Measurements from ENCODE around the gene KIAA0513.

Gene KIAA0513

DNA sequence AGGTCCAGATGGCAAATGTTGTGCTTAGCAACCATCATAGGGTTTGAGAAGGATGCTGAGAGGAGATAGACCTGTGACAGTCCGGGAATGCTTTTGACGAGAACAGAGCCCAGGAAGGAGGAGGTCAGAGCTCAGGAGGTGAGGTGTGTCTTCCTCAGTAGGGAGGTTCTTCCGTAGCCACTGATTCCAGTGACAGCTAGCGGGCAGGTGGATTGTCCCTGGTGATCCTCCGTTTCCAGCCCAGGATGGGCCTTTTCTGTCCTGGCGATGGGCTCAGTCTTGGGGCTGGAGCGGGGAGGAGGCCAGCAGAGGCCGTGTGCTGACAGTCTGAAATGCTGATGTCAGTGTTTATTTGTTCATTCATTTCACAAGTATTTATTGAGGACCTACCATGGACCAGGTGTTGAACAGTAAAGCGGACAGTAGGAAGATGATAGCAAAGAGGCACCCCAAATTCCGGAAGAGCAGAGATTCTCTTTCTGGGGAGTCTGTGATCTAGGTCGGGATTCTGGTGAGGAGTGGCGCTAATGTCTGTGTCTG is 38.8 kb downstream of the KIAA0513 start:
- H3K36me3 Mint-ChIP-seq (ENCODE audit: insufficient read depth) = peaks cover 1% of the 10 kb centered on the region
- no peak overlapping the region for H3K4me3 Mint-ChIP-seq
- peaks cover 0 to 4% of the 10 kb centered on the region in 2 donors for H3K4me1 Mint-ChIP-seq (ENCODE audit: low read depth in 2 of 2)
- ATAC-seq (replicated peaks) (no peak), DNase-seq (no peak)
- H3K9me3 Mint-ChIP-seq = no peaks in the 10 kb centered on the region
- H3K27ac Mint-ChIP-seq = no peak overlapping the region
- no peaks in the 10 kb centered on the region for H3K27me3 Mint-ChIP-seq

DNA sequence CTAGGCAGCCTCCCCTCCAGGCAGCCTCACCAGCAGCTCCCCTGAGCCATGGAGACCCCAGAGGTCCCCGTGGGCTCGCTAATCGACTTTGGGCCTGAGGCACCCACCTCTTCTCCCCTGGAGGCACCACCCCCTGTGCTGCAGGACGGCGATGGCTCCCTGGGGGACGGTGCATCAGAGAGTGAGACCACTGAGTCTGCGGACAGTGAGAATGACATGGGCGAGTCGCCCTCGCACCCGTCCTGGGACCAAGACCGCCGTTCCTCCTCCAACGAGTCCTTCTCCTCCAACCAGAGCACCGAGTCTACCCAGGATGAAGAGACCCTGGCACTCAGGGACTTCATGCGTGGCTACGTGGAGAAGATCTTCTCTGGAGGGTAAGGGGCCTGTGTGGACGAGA is 39.4 kb downstream of the KIAA0513 start:
- Mint-ChIP-seq H3K4me3 (no peak overlapping the region), H3K27ac (peak overlapping the region in 1 of 2 donors; percentile 35), H3K4me1 (ENCODE audit: low read depth in 2 of 2) (peaks cover 0 to 4% of the 10 kb centered on the region in 2 donors), H3K9me3 (no peaks in the 10 kb centered on the region), H3K36me3 (ENCODE audit: insufficient read depth) (peaks cover 3% of the 10 kb centered on the region), H3K27me3 (no peaks in the 10 kb centered on the region)
- DNase-seq (no peak), ATAC-seq (replicated peaks) (no peak)

DNA sequence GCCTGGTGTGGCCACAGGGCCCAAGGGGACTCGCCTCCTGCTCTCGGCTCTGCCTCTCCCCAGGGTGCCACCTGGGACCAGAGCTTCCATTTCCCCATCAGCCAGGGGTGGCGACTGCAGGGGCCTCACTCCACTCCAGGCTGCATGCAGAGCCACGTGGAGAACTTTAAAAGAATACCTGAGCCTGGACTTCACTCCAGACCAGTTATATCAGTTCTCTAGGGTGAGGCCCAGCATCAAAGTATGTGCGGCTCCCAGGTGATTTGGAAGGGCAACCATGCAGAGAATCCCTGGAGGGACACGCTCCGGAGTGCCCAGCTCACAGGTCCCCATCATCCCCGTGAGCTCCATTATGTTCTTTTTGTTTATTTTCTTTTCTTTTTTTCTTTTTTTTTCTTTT is 39.8 kb downstream of the KIAA0513 start:
- H3K4me3 Mint-ChIP-seq = no peak overlapping the region
- H3K27ac Mint-ChIP-seq = peak overlapping the region in 1 of 2 donors; percentile 35
- peaks cover 3% of the 10 kb centered on the region for H3K36me3 Mint-ChIP-seq (ENCODE audit: insufficient read depth)
- peaks cover 0 to 4% of the 10 kb centered on the region in 2 donors for H3K4me1 Mint-ChIP-seq (ENCODE audit: low read depth in 2 of 2)
- H3K27me3 Mint-ChIP-seq = no peaks in the 10 kb centered on the region
- H3K9me3 Mint-ChIP-seq = no peaks in the 10 kb centered on the region
- no peak for DNase-seq
- ATAC-seq (replicated peaks) = no peak

DNA sequence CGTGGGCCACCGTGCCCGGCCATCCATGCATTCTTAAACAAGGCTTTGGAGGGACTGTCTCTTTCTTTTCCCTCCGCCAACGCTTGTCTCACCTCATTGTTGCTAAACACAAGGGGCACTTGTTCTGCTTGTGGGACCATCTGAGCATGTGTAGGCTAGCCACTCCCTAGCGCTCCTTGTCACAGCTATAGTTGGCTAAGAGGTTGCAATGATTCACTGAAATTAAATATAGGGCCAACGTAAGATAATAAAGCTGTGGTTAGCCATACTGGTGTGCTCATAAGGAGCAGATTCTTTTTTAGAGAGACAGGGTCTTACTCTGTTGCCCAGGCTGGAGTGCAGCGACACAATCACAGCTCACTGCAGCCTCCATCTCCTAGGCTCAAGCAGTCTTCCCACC is 41.2 kb downstream of the KIAA0513 start:
- H3K4me1 Mint-ChIP-seq (ENCODE audit: low read depth in 2 of 2) = peaks cover 0 to 4% of the 10 kb centered on the region in 2 donors
- no peak overlapping the region for H3K27ac Mint-ChIP-seq
- H3K27me3 Mint-ChIP-seq = no peaks in the 10 kb centered on the region
- DNase-seq = no peak
- H3K4me3 Mint-ChIP-seq = no peak overlapping the region
- ATAC-seq (replicated peaks) = no peak
- H3K36me3 Mint-ChIP-seq (ENCODE audit: insufficient read depth) = peaks cover 3% of the 10 kb centered on the region
- H3K9me3 Mint-ChIP-seq = no peaks in the 10 kb centered on the region

GRCh38 chr16:85069171-85069570 is 41.6 kb downstream of the KIAA0513 start:
- H3K27ac Mint-ChIP-seq = no peak overlapping the region
- H3K4me1 Mint-ChIP-seq (ENCODE audit: low read depth in 2 of 2) = peaks cover 0 to 4% of the 10 kb centered on the region in 2 donors
- ATAC-seq (replicated peaks) (no peak), DNase-seq (no peak)
- H3K36me3 Mint-ChIP-seq (ENCODE audit: insufficient read depth) = peaks cover 3% of the 10 kb centered on the region
- H3K27me3 Mint-ChIP-seq = no peaks in the 10 kb centered on the region
- H3K4me3 Mint-ChIP-seq = no peak overlapping the region
- no peaks in the 10 kb centered on the region for H3K9me3 Mint-ChIP-seq

DNA sequence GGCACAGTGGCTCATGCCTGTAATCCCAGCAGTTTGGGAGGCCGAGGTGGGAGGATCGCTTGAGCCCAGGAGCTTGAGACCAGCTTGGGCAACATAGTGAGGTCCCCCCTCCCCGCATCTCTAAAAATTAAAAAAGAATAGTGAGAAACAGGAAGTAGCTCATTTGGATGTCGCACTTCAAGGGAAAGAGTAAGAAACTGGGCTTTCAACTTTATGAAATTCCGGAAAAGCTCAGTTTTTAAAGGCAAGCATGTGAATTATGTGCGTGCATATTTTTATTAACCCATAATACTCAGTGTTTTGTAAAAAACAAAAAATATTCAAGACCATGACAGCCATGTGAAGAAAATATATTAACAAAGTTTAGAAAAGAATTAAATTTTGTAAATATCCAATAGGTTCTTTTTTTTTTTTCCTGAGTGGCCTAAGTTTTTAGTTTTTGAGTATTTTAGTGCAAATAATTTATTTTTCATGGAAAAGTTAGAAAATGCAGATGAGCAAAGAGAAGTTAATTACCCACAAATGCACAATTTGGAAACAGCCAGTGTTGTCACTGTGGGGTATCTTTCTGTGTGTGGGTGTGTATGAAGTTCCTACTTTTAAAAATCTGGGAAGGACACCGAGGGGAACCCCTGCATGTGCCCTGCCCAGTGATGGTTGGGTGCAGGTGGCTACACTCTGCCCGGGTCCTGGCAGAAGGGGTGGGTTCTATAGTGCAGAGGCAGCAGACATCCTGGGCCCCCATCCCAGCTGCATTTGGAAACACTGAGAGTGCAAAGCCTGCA is 44.7 kb downstream of the KIAA0513 start:
- H3K27ac Mint-ChIP-seq = peak overlapping the region in 1 of 2 donors; percentile 39
- H3K36me3 Mint-ChIP-seq (ENCODE audit: insufficient read depth) = peaks cover 9% of the 10 kb centered on the region
- no peak for ATAC-seq (replicated peaks)
- H3K4me3 Mint-ChIP-seq = no peak overlapping the region
- no peaks in the 10 kb centered on the region for H3K27me3 Mint-ChIP-seq
- no peaks in the 10 kb centered on the region for H3K9me3 Mint-ChIP-seq
- no peak for DNase-seq
- H3K4me1 Mint-ChIP-seq (ENCODE audit: low read depth in 2 of 2) = no peaks in the 10 kb centered on the region

- H3K36me3 Mint-ChIP-seq (ENCODE audit: insufficient read depth) = peaks cover 9% of the 10 kb centered on the region
- H3K27me3 Mint-ChIP-seq = no peaks in the 10 kb centered on the region
- ATAC-seq (replicated peaks) = no peak
- no peak overlapping the region for H3K4me3 Mint-ChIP-seq
- H3K4me1 Mint-ChIP-seq (ENCODE audit: low read depth in 2 of 2) = no peaks in the 10 kb centered on the region
- no peak for DNase-seq
- no peaks in the 10 kb centered on the region for H3K9me3 Mint-ChIP-seq
- H3K27ac Mint-ChIP-seq = no peak overlapping the region
Measured at GRCh38 chr16:85072947-85073346, 45.4 kb downstream of the KIAA0513 start.

DNA sequence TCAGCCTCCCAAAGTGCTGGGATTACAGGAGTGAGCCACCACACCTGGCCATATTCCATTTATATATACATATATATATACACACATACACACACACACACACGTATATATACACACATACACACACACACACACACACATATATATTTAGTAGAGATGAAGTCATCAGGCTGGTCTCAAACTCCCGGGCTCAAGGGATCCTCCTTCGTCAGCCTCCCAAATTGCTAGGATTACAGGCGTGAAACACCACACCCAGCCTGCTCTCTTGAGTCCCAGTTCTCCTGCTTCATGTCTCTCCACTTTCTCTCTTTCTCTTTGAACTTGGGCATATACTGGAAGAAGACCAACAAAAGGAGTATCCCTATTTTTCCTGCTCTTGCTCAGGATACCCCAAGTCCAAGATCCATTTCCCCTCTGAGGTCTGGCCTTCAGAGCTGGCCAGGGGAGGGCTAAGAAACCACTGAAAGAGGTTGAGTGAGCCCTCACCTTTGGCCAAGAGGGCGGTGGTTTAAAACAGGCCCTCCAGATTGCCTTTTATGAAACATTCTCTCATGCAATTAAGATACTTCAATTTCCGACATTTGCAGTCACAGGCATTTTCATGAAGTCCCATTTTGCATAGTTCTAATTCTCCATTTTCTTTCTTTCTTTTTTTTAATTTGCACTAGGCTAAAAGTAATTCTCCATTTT is 46.8 kb downstream of the KIAA0513 start:
- no peak for ATAC-seq (replicated peaks)
- H3K4me3 Mint-ChIP-seq = no peak overlapping the region
- H3K9me3 Mint-ChIP-seq = no peaks in the 10 kb centered on the region
- DNase-seq = no peak
- peaks cover 9% of the 10 kb centered on the region for H3K36me3 Mint-ChIP-seq (ENCODE audit: insufficient read depth)
- H3K4me1 Mint-ChIP-seq (ENCODE audit: low read depth in 2 of 2) = no peaks in the 10 kb centered on the region
- no peak overlapping the region for H3K27ac Mint-ChIP-seq
- H3K27me3 Mint-ChIP-seq = no peaks in the 10 kb centered on the region

- no peak overlapping the region for H3K27ac Mint-ChIP-seq
- H3K4me3 Mint-ChIP-seq = no peak overlapping the region
- H3K36me3 Mint-ChIP-seq (ENCODE audit: insufficient read depth) = peaks cover 9% of the 10 kb centered on the region
- no peaks in the 10 kb centered on the region for H3K9me3 Mint-ChIP-seq
- DNase-seq (no peak), ATAC-seq (replicated peaks) (no peak)
- no peaks in the 10 kb centered on the region for H3K4me1 Mint-ChIP-seq (ENCODE audit: low read depth in 2 of 2)
- H3K27me3 Mint-ChIP-seq = no peaks in the 10 kb centered on the region
Measured at GRCh38 chr16:85075236-85075924, 47.8 kb downstream of the KIAA0513 start.

DNA sequence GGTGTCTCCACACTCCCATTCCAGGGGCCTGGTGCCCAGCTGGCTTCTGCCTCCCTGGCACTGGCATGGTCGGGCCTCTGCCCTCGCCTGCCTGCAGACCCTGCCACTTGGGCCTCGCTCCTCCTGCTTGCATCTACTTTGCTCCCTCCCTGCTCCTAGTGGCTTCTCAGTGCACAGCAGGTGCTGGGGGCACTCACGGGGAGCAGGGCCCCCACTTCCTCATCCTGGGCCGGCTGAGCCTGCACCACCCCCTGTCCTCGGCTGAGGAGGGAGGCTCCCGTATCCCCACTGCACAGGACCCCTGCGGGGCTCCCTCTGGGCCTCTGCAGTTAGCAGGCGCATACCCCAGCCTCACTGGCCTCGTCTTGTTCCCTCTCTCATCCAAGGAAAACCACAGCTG is 49.4 kb downstream of the KIAA0513 start:
- Mint-ChIP-seq H3K4me3 (no peak overlapping the region), H3K9me3 (no peaks in the 10 kb centered on the region), H3K4me1 (ENCODE audit: low read depth in 2 of 2) (no peaks in the 10 kb centered on the region), H3K36me3 (ENCODE audit: insufficient read depth) (peaks cover 7% of the 10 kb centered on the region), H3K27me3 (no peaks in the 10 kb centered on the region), H3K27ac (no peak overlapping the region)
- DNase-seq (no peak), ATAC-seq (replicated peaks) (no peak)

GRCh38 chr16:85077576-85078125 is 50.1 kb downstream of the KIAA0513 start:
- DNase-seq = no peak
- peak overlapping the region in 1 of 2 donors; percentile 19 for H3K27ac Mint-ChIP-seq
- no peaks in the 10 kb centered on the region for H3K9me3 Mint-ChIP-seq
- H3K36me3 Mint-ChIP-seq (ENCODE audit: insufficient read depth) = peaks cover 7% of the 10 kb centered on the region
- no peak for ATAC-seq (replicated peaks)
- peaks cover 4 to 5% of the 10 kb centered on the region in 2 donors for H3K4me1 Mint-ChIP-seq (ENCODE audit: low read depth in 2 of 2)
- no peak overlapping the region for H3K4me3 Mint-ChIP-seq
- H3K27me3 Mint-ChIP-seq = no peaks in the 10 kb centered on the region

- no peaks in the 10 kb centered on the region for H3K9me3 Mint-ChIP-seq
- ATAC-seq (replicated peaks) (no peak), DNase-seq (no peak)
- H3K27ac Mint-ChIP-seq = peak overlapping the region in 1 of 2 donors; percentile 19
- no peaks in the 10 kb centered on the region for H3K27me3 Mint-ChIP-seq
- H3K36me3 Mint-ChIP-seq (ENCODE audit: insufficient read depth) = peaks cover 7% of the 10 kb centered on the region
- no peak overlapping the region for H3K4me3 Mint-ChIP-seq
- peaks cover 4 to 5% of the 10 kb centered on the region in 2 donors for H3K4me1 Mint-ChIP-seq (ENCODE audit: low read depth in 2 of 2)
Measured at GRCh38 chr16:85078226-85078625, 50.6 kb downstream of the KIAA0513 start.

DNA sequence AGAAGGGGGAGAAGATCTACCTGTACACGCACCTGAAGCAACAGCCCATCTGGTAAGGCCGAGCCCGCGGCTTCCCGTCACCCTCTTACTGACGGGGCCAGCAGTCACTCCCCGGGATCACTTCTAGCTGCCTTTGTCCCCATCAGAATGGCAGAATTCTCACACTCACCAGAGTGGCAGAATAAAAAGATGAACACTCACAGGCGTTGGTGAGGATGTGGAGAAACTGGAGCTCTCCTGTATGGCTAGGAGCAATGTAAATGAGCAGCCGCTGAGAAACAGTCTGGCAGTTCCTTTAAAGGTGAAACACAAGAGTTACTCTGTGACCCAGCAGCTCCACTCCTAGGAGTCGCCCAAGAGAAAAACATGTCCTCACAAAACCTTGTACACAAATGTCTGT is 51.4 kb downstream of the KIAA0513 start:
- H3K27me3 Mint-ChIP-seq = no peaks in the 10 kb centered on the region
- H3K4me3 Mint-ChIP-seq = no peak overlapping the region
- peaks cover 7% of the 10 kb centered on the region for H3K36me3 Mint-ChIP-seq (ENCODE audit: insufficient read depth)
- no peak overlapping the region for H3K27ac Mint-ChIP-seq
- DNase-seq (no peak), ATAC-seq (replicated peaks) (no peak)
- peaks cover 4 to 5% of the 10 kb centered on the region in 2 donors for H3K4me1 Mint-ChIP-seq (ENCODE audit: low read depth in 2 of 2)
- no peaks in the 10 kb centered on the region for H3K9me3 Mint-ChIP-seq

Measured in effector memory CD8-positive, alpha-beta T cell (primary cell).